ENCODE data around the gene LAD1. TPM values are rescaled to one million over a fixed set of nuclear protein-coding genes. Genes with fewer than 3 reads are reported as not detected.

LAD1 gene
- total and polyA plus RNA-seq, 2 of the 4 experiments (the other 2 are of a cell fraction), result under 0.01 to 0.07 TPM

- CTCF ChIA-PET, result no interaction called here
- no TSS peak for BruUV-seq (replicated peaks)
- in situ Hi-C loops (cut with MboI; ENCODE audit: low sequenced_read_pairs) (no loop called here), dilution Hi-C loops (cut with HindIII; ENCODE audit: low sequenced_read_pairs, unreplicated experiment) (no loop called here), intact Hi-C loops (cut with micrococcal nuclease) (no loop called here)
- no peak overlapping the region for H3K14ac ChIP-seq (replicated peaks; ENCODE audit: low read depth, low read length)
- H4K20me1 ChIP-seq (ENCODE audit: insufficient read depth, low read length), result no peaks in the 10 kb centered on the region
- H2BK120ac ChIP-seq (ENCODE audit: low read depth, low read length), result no peak overlapping the region
- no peaks in the 10 kb centered on the region for H3K9me3 ChIP-seq (ENCODE audit: control insufficient read depth, insufficient read depth, low read length)
- H4K5ac ChIP-seq (ENCODE audit: low read depth, low read length), result no peak overlapping the region
- POLR2A ChIA-PET (ENCODE audit: unreplicated experiment), result no interaction called here
- H4K91ac ChIP-seq (ENCODE audit: insufficient read depth, low read depth, low read length), result no peak overlapping the region
- H2AFZ ChIP-seq (replicated peaks; ENCODE audit: low read length, poor library complexity), result no peak overlapping the region
- H2AK9ac ChIP-seq (replicated peaks; ENCODE audit: low read depth, low read length, poor library complexity), result no peak overlapping the region
- H3K36me3 ChIP-seq (ENCODE audit: control insufficient read depth, insufficient read depth, low read length), result no peaks in the 10 kb centered on the region
- no peak overlapping the region for H3K27ac ChIP-seq (ENCODE audit: insufficient read depth, low read length)
- 88% methylated on average over 2 of the region's 6 CpGs; no CpG with 5 or more reads in 1 of the 2 experiments for WGBS, 2 experiments (ENCODE audit: extremely low coverage in 2 of 2, insufficient read length in 1 of 2)
- H3K18ac ChIP-seq (ENCODE audit: low read depth, low read length), result no peak overlapping the region
- no peak overlapping the region for H3K4ac ChIP-seq (ENCODE audit: low read depth, low read length)
- no peaks in the 10 kb centered on the region for H3K4me1 ChIP-seq (ENCODE audit: control insufficient read depth, insufficient read depth, low read length)
- no peak overlapping the region for H2BK15ac ChIP-seq (ENCODE audit: low read depth, low read length)
- no peak overlapping the region for H3K4me3 ChIP-seq (ENCODE audit: insufficient read depth, low read depth, low read length)
- no peak overlapping the region for H3K23ac ChIP-seq (ENCODE audit: low read depth, low read length)
- DNase-seq, result no peak
- H3K4me2 ChIP-seq (ENCODE audit: low read depth, low read length), result no peak overlapping the region
- no peak overlapping the region for H2BK5ac ChIP-seq (ENCODE audit: low read depth, low read length, poor library complexity, severe bottlenecking)
- H3K27me3 ChIP-seq (ENCODE audit: control insufficient read depth, insufficient read depth, low read length), result peaks cover 89% of the 10 kb centered on the region
- no peaks in the 10 kb centered on the region; the same call in 1 of the 2 replicates for H3K9me1 ChIP-seq (ENCODE audit: insufficient read depth, low read length)
- no peak overlapping the region for H2BK20ac ChIP-seq (ENCODE audit: low read depth, low read length)
- no peak overlapping the region for H3K9ac ChIP-seq (ENCODE audit: low read depth, low read length)
- TF ChIP-seq CHD1 (IDR thresholded peaks at IDR 0.05; ENCODE audit: low read depth, low read length), result no peak
- TF ChIP-seq MXI1 (IDR thresholded peaks at IDR 0.05; ENCODE audit: borderline replicate concordance, low read depth, low read length), result no peak
- no peak for TF ChIP-seq CEBPB (IDR thresholded peaks at IDR 0.05; ENCODE audit: low read depth, low read length)
- no peak for TF ChIP-seq MAZ (IDR thresholded peaks at IDR 0.05; ENCODE audit: borderline replicate concordance, low read depth, low read length)
- no peak for TF ChIP-seq CTCF (conservative IDR thresholded peaks at IDR 0.05; ENCODE audit: low read depth, low read length)
- no peak for TF ChIP-seq FOS (IDR thresholded peaks at IDR 0.05; ENCODE audit: low read depth, low read length)
- TF ChIP-seq SMC3 (IDR thresholded peaks at IDR 0.05; ENCODE audit: low read depth, low read length), result no peak
- ATAC-seq (ENCODE audit: low read depth), result no peak
- no peak overlapping the region for H3K56ac ChIP-seq (ENCODE audit: extremely low read depth, insufficient read depth, low read length)
- no peak overlapping the region for H2AK5ac ChIP-seq (ENCODE audit: low read depth, low read length)
- no peaks in the 10 kb centered on the region for H3K79me1 ChIP-seq (ENCODE audit: low read depth in 1 of 2, low read length in 2 of 2)
- no peak overlapping the region for H4K8ac ChIP-seq (ENCODE audit: low read depth in 2 of 2, low read length in 2 of 2)
Observed at GRCh38 chr1:201369209-201369608, 29.9 kb downstream of the LAD1 start.
